Fibroblast of lung (primary cell): ENCODE data around the gene BGLAP. TPM values are rescaled to one million over a fixed set of nuclear protein-coding genes. Genes with fewer than 3 reads are reported as not detected.

Experiments used
- DNase-seq, 2 donors: peaks; one replicate each; pipeline versions ENCODE4 v3.0.0 to v3.0.0-alpha.2; 2010; ENCODE audit warnings: low read depth in 2 of 2
- H2AFZ ChIP-seq: 2 replicates; pipeline ENCODE4 v1.5.1; 2012; ENCODE audit warnings: low read length, control low read depth, inconsistent platforms
- H3K27ac ChIP-seq: 2 replicates; pipeline ENCODE4 v1.5.1; 2011; ENCODE audit warnings: low read length, control low read depth; ENCODE audit not compliant: insufficient read depth
- H3K27me3 ChIP-seq: 2 replicates; pipeline ENCODE4 v1.5.1; 2011; ENCODE audit warnings: mild to moderate bottlenecking, low read length; ENCODE audit not compliant: control insufficient read depth, insufficient read depth
- H3K36me3 ChIP-seq: 2 replicates; pipeline ENCODE4 v1.5.1; 2011; ENCODE audit warnings: low read length; ENCODE audit not compliant: control insufficient read depth, insufficient read depth
- H3K4me1 ChIP-seq: 2 replicates; pipeline ENCODE4 v1.5.1; 2011; ENCODE audit warnings: low read length; ENCODE audit not compliant: control insufficient read depth, insufficient read depth; ENCODE audit errors: extremely low read depth
- H3K4me2 ChIP-seq: 2 replicates; pipeline ENCODE4 v1.5.1; 2011; ENCODE audit warnings: low read length, control low read depth; ENCODE audit not compliant: insufficient read depth; ENCODE audit errors: extremely low read depth
- H3K4me3 ChIP-seq, 4 experiments: fragments of 200-600 bp in 1 of 4; sonication (generic) in 1 of 4; replicated peaks in 1 of 4; 2 replicates each; pipeline ENCODE4 v1.5.1; 2011 to 2016; ENCODE audit warnings: low read length in 4 of 4, low read depth in 3 of 4, mild to moderate bottlenecking in 3 of 4, control low read depth in 2 of 4, inconsistent platforms in 1 of 4, mixed read lengths in 1 of 4; ENCODE audit not compliant: insufficient read depth in 1 of 4; ENCODE audit errors: control extremely low read depth in 1 of 4
- H3K79me2 ChIP-seq: 2 replicates; pipeline ENCODE4 v1.5.1; 2012; ENCODE audit warnings: mild to moderate bottlenecking, low read length, inconsistent platforms; ENCODE audit not compliant: control insufficient read depth, insufficient read depth
- H3K9ac ChIP-seq: 2 replicates; pipeline ENCODE4 v1.5.1; 2011; ENCODE audit warnings: mild to moderate bottlenecking, low read length, control low read depth; ENCODE audit not compliant: insufficient read depth
- H3K9me3 ChIP-seq: 2 replicates; pipeline ENCODE4 v1.5.1; 2012; ENCODE audit warnings: low read depth, low read length; ENCODE audit not compliant: control insufficient read depth, insufficient read depth
- H4K20me1 ChIP-seq: 2 replicates; pipeline ENCODE4 v1.5.1; 2011; ENCODE audit warnings: low read length; ENCODE audit not compliant: control insufficient read depth, insufficient read depth; ENCODE audit errors: extremely low read depth
- CTCF ChIP-seq, 2 donors: IDR thresholded peaks in 1 of 2; conservative IDR thresholded peaks in 1 of 2; 1 replicate in 1 of 2; 2 replicates in 1 of 2; pipeline ENCODE4 v1.5.1; 2011 to 2012; ENCODE audit warnings: low read length in 2 of 2, control low read depth in 1 of 2, inconsistent platforms in 1 of 2, low read depth in 1 of 2, mild to moderate bottlenecking in 1 of 2
- EZH2 ChIP-seq: IDR thresholded peaks from 2 replicates; pipeline ENCODE4 v1.5.1; 2012; ENCODE audit warnings: low read length, control low read depth, mild to moderate bottlenecking; ENCODE audit errors: missing control alignments
- polyA plus RNA-seq, 2 donors: library from polyadenylated mRNA; depleted of rRNA in 1 of 2; stranded (reverse) in 1 of 2; unstranded in 1 of 2; fragments of >200 nt; gene quantifications; 2 replicates each; pipeline ENCODE4 v1.2.1, GENCODE V29; 2011 to 2012; ENCODE audit warnings: missing spikeins in 1 of 2
- total RNA-seq: library from RNA; depleted of rRNA; stranded (reverse); fragments of >200 nt; gene quantifications from 2 replicates; pipeline ENCODE4 v1.2.1, GENCODE V29; 2014

BGLAP gene
- total and polyA plus RNA-seq, 2 donors (not counting 1 experiment from before 2014, with no cell fraction given), result 0.34 to 0.50 TPM

- Histone ChIP-seq H3K4me3 (no peak overlapping the region), H2AFZ (no peak overlapping the region), H3K79me2 (peaks cover 3% of the 10 kb centered on the region), H3K4me2 (no peak overlapping the region), H4K20me1 (no peaks in the 10 kb centered on the region), H3K27ac (no peak overlapping the region), H3K36me3 (peaks cover 10% of the 10 kb centered on the region), H3K9ac (no peak overlapping the region), H3K4me1 (peaks cover 5% of the 10 kb centered on the region), H3K9me3 (no peaks in the 10 kb centered on the region), H3K27me3 (no peaks in the 10 kb centered on the region)
- no peak for DNase-seq
- TF ChIP-seq CTCF (conservative IDR thresholded peaks at IDR 0.05 in 1 of 2, IDR thresholded peaks at IDR 0.05 in 1 of 2; ENCODE audit: low read depth in 1 of 2, low read length in 2 of 2), result no peak
- no peak for TF ChIP-seq EZH2
Observed at GRCh38 chr1:156289857-156290256, 47.9 kb downstream of the BGLAP start.

- peak overlapping the region; percentile 94 for H2AFZ ChIP-seq
- peaks cover 8% of the 10 kb centered on the region for H3K4me1 ChIP-seq
Observed at GRCh38 chr1:156291226-156292061, 49.5 kb downstream of the BGLAP start.

More at GRCh38 chr1:156291226-156292061, 49.5 kb downstream of the BGLAP start:
- Histone ChIP-seq H3K36me3 (peaks cover 4% of the 10 kb centered on the region), H3K4me2 (peak overlapping the region; percentile 75), H3K79me2 (peaks cover 6% of the 10 kb centered on the region), H4K20me1 (no peaks in the 10 kb centered on the region), H3K27ac (peak overlapping the region; percentile 73), H3K27me3 (no peaks in the 10 kb centered on the region), H3K9ac (peak overlapping the region; percentile 74), H3K4me3 (peak overlapping the region; percentile 57 to 69 (median 63)), H3K9me3 (no peaks in the 10 kb centered on the region)
- peak; percentile 80 to 81 for DNase-seq
- no peak for TF ChIP-seq CTCF (conservative IDR thresholded peaks at IDR 0.05 in 1 of 2, IDR thresholded peaks at IDR 0.05 in 1 of 2; ENCODE audit: low read depth in 1 of 2, low read length in 2 of 2)
- TF ChIP-seq EZH2, result no peak

Other genes with a start within 250 kb of the BGLAP start
- gene SSR2, start 221.2 kb upstream of the BGLAP start, total RNA-seq, result 304 and 455 TPM in 2 replicates
- gene SSR2, start 221.2 kb upstream of the BGLAP start, polyA plus RNA-seq, result 673 and 941 TPM in 2 replicates
- 8.7 and 11.1 TPM in 2 replicates for gene UBQLN4, start 188.4 kb upstream of the BGLAP start, total RNA-seq
- gene UBQLN4, start 188.4 kb upstream of the BGLAP start, polyA plus RNA-seq, result 12.5 and 26.0 TPM in 2 replicates
- gene LAMTOR2, start 187.4 kb upstream of the BGLAP start, total RNA-seq, result 75.0 and 84.7 TPM in 2 replicates
- 56.3 and 59.0 TPM in 2 replicates for gene LAMTOR2, start 187.4 kb upstream of the BGLAP start, polyA plus RNA-seq
- not detected in 2 replicates for gene RAB25, start 181.0 kb upstream of the BGLAP start, total RNA-seq
- gene RAB25, start 181.0 kb upstream of the BGLAP start, polyA plus RNA-seq, result not detected in 2 replicates
- 1.5 and 1.7 TPM in 2 replicates for gene MEX3A, start 159.7 kb upstream of the BGLAP start, total RNA-seq
- gene MEX3A, start 159.7 kb upstream of the BGLAP start, polyA plus RNA-seq, result 0.96 and 2.1 TPM in 2 replicates
- 780 and 1,150 TPM in 2 replicates for gene LMNA, start 127.5 kb upstream of the BGLAP start, total RNA-seq
- 613 and 813 TPM in 2 replicates for gene LMNA, start 127.5 kb upstream of the BGLAP start, polyA plus RNA-seq
- gene SEMA4A, start 88.6 kb upstream of the BGLAP start, total RNA-seq, result 0.77 and 0.99 TPM in 2 replicates
- 0.24 and 0.27 TPM in 2 replicates for gene SEMA4A, start 88.6 kb upstream of the BGLAP start, polyA plus RNA-seq
- gene SLC25A44, start 48.1 kb upstream of the BGLAP start, total RNA-seq, result 5.4 and 8.4 TPM in 2 replicates
- 32.1 and 35.4 TPM in 2 replicates for gene SLC25A44, start 48.1 kb upstream of the BGLAP start, polyA plus RNA-seq
- 21.6 and 24.1 TPM in 2 replicates for gene PMF1, start 29.2 kb upstream of the BGLAP start, total RNA-seq
- gene PMF1, start 29.2 kb upstream of the BGLAP start, polyA plus RNA-seq, result 46.8 and 57.6 TPM in 2 replicates
- 0.26 and 0.33 TPM in 2 replicates for gene PAQR6, start 5.9 kb downstream of the BGLAP start, total RNA-seq
- 0.05 and 0.17 TPM in 2 replicates for gene PAQR6, start 5.9 kb downstream of the BGLAP start, polyA plus RNA-seq
- 47.3 and 65.9 TPM in 2 replicates for gene SMG5, start 40.6 kb downstream of the BGLAP start, total RNA-seq
- gene SMG5, start 40.6 kb downstream of the BGLAP start, polyA plus RNA-seq, result 18.6 and 21.6 TPM in 2 replicates
- gene TMEM79, start 42.1 kb downstream of the BGLAP start, total RNA-seq, result 2.8 and 3.6 TPM in 2 replicates
- 1.1 and 1.5 TPM in 2 replicates for gene TMEM79, start 42.1 kb downstream of the BGLAP start, polyA plus RNA-seq
- gene GLMP, start 53.5 kb downstream of the BGLAP start, total RNA-seq, result 71.9 and 93.5 TPM in 2 replicates
- 40.4 and 46.3 TPM in 2 replicates for gene GLMP, start 53.5 kb downstream of the BGLAP start, polyA plus RNA-seq
- not detected in 2 replicates for gene VHLL, start 57.1 kb downstream of the BGLAP start, total RNA-seq
- gene VHLL, start 57.1 kb downstream of the BGLAP start, polyA plus RNA-seq, result not detected in 2 replicates
- gene CCT3, start 96.1 kb downstream of the BGLAP start, total RNA-seq, result 391 and 397 TPM in 2 replicates
- gene CCT3, start 96.1 kb downstream of the BGLAP start, polyA plus RNA-seq, result 251 and 407 TPM in 2 replicates
- 0.50 TPM in 1 of 2 replicates, not detected in the other for gene TSACC, start 96.3 kb downstream of the BGLAP start, total RNA-seq
- gene TSACC, start 96.3 kb downstream of the BGLAP start, polyA plus RNA-seq, result 0.50 and 0.54 TPM in 2 replicates
- gene RHBG, start 127.0 kb downstream of the BGLAP start, total RNA-seq, result not detected in 2 replicates
- not detected in 2 replicates for gene RHBG, start 127.0 kb downstream of the BGLAP start, polyA plus RNA-seq